Keratinocyte (primary cell): ENCODE data around the gene THAP2.

Experiments used
- CTCF ChIP-seq, 3 experiments: IDR thresholded peaks in 1 of 3; conservative IDR thresholded peaks in 1 of 3; optimal IDR thresholded peaks in 1 of 3; 2 replicates in 2 of 3; 3 replicates in 1 of 3; pipeline versions ENCODE3 to v1.5.1; 2011; ENCODE audit warnings: low read length in 3 of 3, mild to moderate bottlenecking in 3 of 3, moderate library complexity in 2 of 3, control low read depth in 1 of 3, inconsistent platforms in 1 of 3; ENCODE audit not compliant: insufficient read depth in 2 of 3; ENCODE audit errors: extremely low read depth in 1 of 3
- EZH2 ChIP-seq: IDR thresholded peaks from one replicate; pipeline ENCODE4 v1.6.1; 2012; ENCODE audit warnings: inconsistent platforms, mild to moderate bottlenecking, low read length, moderate library complexity

- no peak for TF ChIP-seq CTCF (optimal IDR thresholded peaks at IDR 0.05 in 1 of 3, IDR thresholded peaks at IDR 0.05 in 1 of 3, conservative IDR thresholded peaks at IDR 0.05 in 1 of 3; ENCODE audit: extremely low read depth in 1 of 3, insufficient read depth in 2 of 3, low read length in 3 of 3)
- TF ChIP-seq EZH2: no peak
Observed at GRCh38 chr12:71655907-71656306, 8.2 kb upstream of the THAP2 start.
